HepG2 (cell line): ENCODE data around the gene CCNYL1. TPM values are rescaled to one million over a fixed set of nuclear protein-coding genes. Genes with fewer than 3 reads are reported as not detected.

ENCODE experiments used
- ATAC-seq: fragments of 200-7000 bp; cut with Tn5 transposase; 3 replicates; pipeline ENCODE4 v1.9.1; 2020; ENCODE audit warnings: mild to moderate bottlenecking, moderate library complexity
- BruUV-seq: library from RNA; stranded (reverse); fragments of 400-500 nt; replicated peaks from 2 replicates; lab custom pipeline; 2021; lab: Mats Ljungman, UMichigan
- CTCF ChIA-PET: fragments of 300-600 bp; formaldehyde crosslinking; extraction: SDS; loops from one replicate; lab custom pipeline; 2021; ENCODE audit warnings: low total read pairs, inconsistent platforms, low intra/inter-chr PET ratio; lab: Yijun Ruan, JAX
- POLR2A ChIA-PET: fragments of 350-600 bp; sonication (Branson Sonifier 250); formaldehyde crosslinking; loops from one replicate; lab custom pipeline; 2020; ENCODE audit warnings: antibody characterized with exemption, inconsistent platforms; lab: Yijun Ruan, JAX
- DNase-seq: peaks from one replicate; pipeline ENCODE4 v3.0.0-alpha.2; 2015; ENCODE audit warnings: low spot score
- FAIRE-seq: peaks from 3 replicates; lab custom pipeline; 2011; peaks lifted over from hg19 to GRCh38; lab: Jason Lieb, UNC
- H2AFZ ChIP-seq: one replicate; pipeline ENCODE4 v1.6.1; 2011; ENCODE audit warnings: low read length, inconsistent platforms
- H3K27ac ChIP-seq: fragments of 300-600 bp; 3 replicates; pipeline ENCODE4 v1.8.0; 2011; ENCODE audit warnings: mixed run types, mild to moderate bottlenecking, mixed read lengths, low read length, inconsistent platforms; ENCODE audit not compliant: insufficient read depth; ENCODE audit errors: extremely low read length
- H3K27me3 ChIP-seq, 2 experiments: fragments of 200-600 bp in 1 of 2; 2 replicates in 1 of 2; 3 replicates in 1 of 2; pipeline versions ENCODE4 v1.6.0 to v1.8.0; 2011; ENCODE audit warnings: low read length in 2 of 2, mild to moderate bottlenecking in 2 of 2, moderate library complexity in 2 of 2, inconsistent platforms in 1 of 2; ENCODE audit not compliant: insufficient read depth in 2 of 2, control insufficient read depth in 1 of 2
- H3K36me3 ChIP-seq, 2 experiments: fragments of 200-600 bp in 1 of 2; replicated peaks in 1 of 2; 2 replicates in 1 of 2; 3 replicates in 1 of 2; pipeline versions ENCODE4 v1.5.1 to v1.8.0; 2011; ENCODE audit warnings: low read length in 2 of 2, inconsistent platforms in 1 of 2; ENCODE audit not compliant: insufficient read depth in 2 of 2, control insufficient read depth in 1 of 2
- H3K4me1 ChIP-seq: 2 replicates; pipeline ENCODE4 v1.5.1; 2012; ENCODE audit warnings: low read length, inconsistent platforms; ENCODE audit not compliant: insufficient read depth
- H3K4me2 ChIP-seq: 2 replicates; pipeline ENCODE4 v1.6.0; 2011; ENCODE audit warnings: low read depth, low read length, inconsistent platforms
- H3K4me3 ChIP-seq, 3 experiments: fragments of 200-600 bp in 1 of 3; sonication (generic), shearing (Covaris generic) in 1 of 3; replicated peaks in 1 of 3; 2 replicates each; pipeline ENCODE4 v1.5.1; 2011 to 2016; ENCODE audit warnings: low read length in 3 of 3, inconsistent platforms in 2 of 3, low read depth in 2 of 3, mild to moderate bottlenecking in 2 of 3, control low read depth in 1 of 3, mixed read lengths in 1 of 3; ENCODE audit not compliant: insufficient read depth in 1 of 3
- H3K79me2 ChIP-seq: one replicate; pipeline ENCODE4 v1.6.1; 2011; ENCODE audit warnings: low read length, inconsistent platforms; ENCODE audit not compliant: insufficient read depth
- H3K9ac ChIP-seq: 2 replicates; pipeline ENCODE4 v1.6.0; 2011; ENCODE audit warnings: mild to moderate bottlenecking, low read depth, low read length, inconsistent platforms; ENCODE audit not compliant: insufficient read depth
- H3K9me3 ChIP-seq: 2 replicates; pipeline ENCODE4 v1.5.1; 2012; ENCODE audit warnings: mild to moderate bottlenecking, low read length
- H4K20me1 ChIP-seq: 2 replicates; pipeline ENCODE4 v1.6.0; 2011; ENCODE audit warnings: inconsistent platforms, mild to moderate bottlenecking, low read length, moderate library complexity; ENCODE audit not compliant: insufficient read depth
- ELF3 ChIP-seq: IDR thresholded peaks from 2 replicates; pipeline ENCODE4 v1.6.1; 2016; ENCODE audit warnings: missing genetic modification reagents, missing compliant biosample characterization
- SAFB2 ChIP-seq: sonication (generic); formaldehyde crosslinking; IDR thresholded peaks from 2 replicates; pipeline ENCODE4 v1.5.1; 2020; ENCODE audit warnings: missing genetic modification reagents, low read depth, mild to moderate bottlenecking, borderline replicate concordance
- SIN3B ChIP-seq: fragments of 150-350 bp; IDR thresholded peaks from 2 replicates; pipeline ENCODE4 v1.6.1; 2014; ENCODE audit warnings: low read length
- SP5 ChIP-seq: IDR thresholded peaks from 2 replicates; pipeline ENCODE4 v1.6.1; 2016; ENCODE audit warnings: low read depth, borderline replicate concordance
- ZBTB20 ChIP-seq: sonication (generic); formaldehyde crosslinking; IDR thresholded peaks from 2 replicates; pipeline ENCODE4 v1.8.1; 2023; ENCODE audit warnings: missing genetic modification reagents, low read depth, mild to moderate bottlenecking, borderline replicate concordance
- ZNF274 ChIP-seq: sonication (generic); formaldehyde crosslinking; IDR thresholded peaks from 2 replicates; pipeline ENCODE4 v1.5.1; 2020; ENCODE audit warnings: mild to moderate bottlenecking, missing genetic modification reagents
- ZNF30 ChIP-seq: sonication (generic); formaldehyde crosslinking; IDR thresholded peaks from 2 replicates; pipeline ENCODE4 v1.5.0; 2020; ENCODE audit warnings: mild to moderate bottlenecking, missing genetic modification reagents
- ZNF816 ChIP-seq: sonication (generic); formaldehyde crosslinking; IDR thresholded peaks from 2 replicates; pipeline ENCODE4 v1.8.0; 2022; ENCODE audit warnings: missing genetic modification reagents, mild to moderate bottlenecking, borderline replicate concordance
- WGBS: methylation state at CpG from one replicate; pipeline ENCODE4 v1.1.6; 2017; ENCODE audit warnings: low lambda C conversion rate; 5-methylcytosine and 5-hydroxymethylcytosine counted together
- in situ Hi-C: cut with HindIII; loops from 2 replicates; pipeline ENCODE4 v1.10.0; 2017; ENCODE audit warnings: low pct_unique_long_range_greater_than_20kb; ENCODE audit not compliant: extremely low pct_ligation_motif_present
- intact Hi-C: fragments of 100-400 bp; cut with micrococcal nuclease; formaldehyde crosslinking; loops from one replicate; pipeline ENCODE4 v1.10.0; 2022; ENCODE audit not compliant: unreplicated experiment
- polyA plus RNA-seq, 8 experiments: library from polyadenylated mRNA; depleted of rRNA in 3 of 8; stranded (reverse) in 7 of 8; unstranded in 1 of 8; fragments of >200 nt; fragmentation: Illumina TruSeq in 4 of 8; extraction: Trizol in 4 of 8; gene quantifications; 2 replicates each; pipeline versions ENCODE4 v1.2.1 to v1.2.3, GENCODE V29; 2011 to 2016; ENCODE audit warnings: low read depth in 4 of 8, missing spikeins in 1 of 8, mixed read lengths in 1 of 8; ENCODE audit not compliant: insufficient read depth in 1 of 8
- total RNA-seq, 5 experiments: library from RNA; depleted of rRNA; stranded (reverse); fragments of >200 nt; fragmentation: Illumina TruSeq; extraction: Trizol; gene quantifications; 2 replicates each; pipeline ENCODE4 v1.2.3, GENCODE V29; 2016; ENCODE audit warnings: low read depth in 1 of 5
- TF ChIP-seq, protein P1 (sequence below): IDR thresholded peaks from 2 replicates; pipeline ENCODE4 v1.6.1; 2018; ENCODE audit warnings: missing genetic modification reagents, mild to moderate bottlenecking, missing compliant biosample characterization
- TF ChIP-seq, protein P2 (sequence below): IDR thresholded peaks from 2 replicates; pipeline ENCODE4 v1.6.1; 2016; ENCODE audit warnings: mild to moderate bottlenecking, missing biosample characterization, missing genetic modification reagents
- TF ChIP-seq, protein P3 (sequence below): sonication (generic); formaldehyde crosslinking; IDR thresholded peaks from 2 replicates; pipeline ENCODE4 v1.4.0; 2020; ENCODE audit warnings: missing genetic modification reagents, borderline replicate concordance
- TF ChIP-seq, protein P4 (sequence below): sonication (generic); formaldehyde crosslinking; IDR thresholded peaks from 2 replicates; pipeline ENCODE4 v1.4.0; 2020; ENCODE audit warnings: missing genetic modification reagents
- TF ChIP-seq, protein P5 (sequence below): sonication (generic); formaldehyde crosslinking; IDR thresholded peaks from 2 replicates; pipeline ENCODE4 v1.5.1; 2020; ENCODE audit warnings: missing genetic modification reagents, mild to moderate bottlenecking, borderline replicate concordance

CCNYL1 gene
- total and polyA plus RNA-seq, 2 of the 13 experiments (the other 11 are each of a cell fraction or from before 2014, with no cell fraction given): 12.5 to 16.2 TPM

DNA sequence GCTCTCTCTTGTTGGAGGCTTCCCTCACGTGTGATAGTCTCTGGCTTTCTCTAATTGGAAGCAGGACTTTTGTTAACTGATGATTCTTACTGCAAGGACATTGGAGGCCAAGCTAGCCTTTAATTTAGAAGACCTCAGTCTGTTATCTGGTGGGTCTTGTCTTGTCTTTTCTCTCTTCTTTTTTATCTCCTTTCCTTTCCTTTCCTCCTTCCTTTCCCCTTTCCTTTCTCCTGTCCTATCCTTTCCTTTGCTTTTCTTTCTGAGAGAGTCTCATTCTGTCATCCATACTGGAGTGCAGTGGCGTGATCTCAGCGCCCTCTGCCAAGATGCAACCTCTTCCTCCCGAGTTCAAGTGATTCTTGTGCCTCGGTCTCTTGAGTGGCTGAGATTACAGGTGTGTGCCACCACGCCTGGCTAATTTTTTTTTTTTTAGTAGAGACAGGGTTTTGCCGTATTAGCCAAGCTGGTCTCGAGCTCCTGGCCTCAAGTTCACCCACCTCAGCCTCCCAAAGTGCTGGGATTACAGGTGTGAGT, 18.1 kb downstream of the CCNYL1 start:
- Histone ChIP-seq H3K9ac (no peak overlapping the region), H4K20me1 (no peaks in the 10 kb centered on the region), H3K4me3 (no peak overlapping the region), H2AFZ (no peak overlapping the region), H3K36me3 (peaks cover 5 to 26% of the 10 kb centered on the region in 2 experiments; a peak in 4 of 5 replicates), H3K4me1 (peaks cover 29% of the 10 kb centered on the region), H3K27ac (no peak overlapping the region), H3K9me3 (no peaks in the 10 kb centered on the region), H3K27me3 (no peaks in the 10 kb centered on the region), H3K4me2 (no peak overlapping the region), H3K79me2 (peaks cover 2% of the 10 kb centered on the region)
- WGBS: 96% methylated on average over 8 of the region's 8 CpGs
- FAIRE-seq (no peak), DNase-seq (no peak), ATAC-seq (no peak)
- TF ChIP-seq, protein P1, sequence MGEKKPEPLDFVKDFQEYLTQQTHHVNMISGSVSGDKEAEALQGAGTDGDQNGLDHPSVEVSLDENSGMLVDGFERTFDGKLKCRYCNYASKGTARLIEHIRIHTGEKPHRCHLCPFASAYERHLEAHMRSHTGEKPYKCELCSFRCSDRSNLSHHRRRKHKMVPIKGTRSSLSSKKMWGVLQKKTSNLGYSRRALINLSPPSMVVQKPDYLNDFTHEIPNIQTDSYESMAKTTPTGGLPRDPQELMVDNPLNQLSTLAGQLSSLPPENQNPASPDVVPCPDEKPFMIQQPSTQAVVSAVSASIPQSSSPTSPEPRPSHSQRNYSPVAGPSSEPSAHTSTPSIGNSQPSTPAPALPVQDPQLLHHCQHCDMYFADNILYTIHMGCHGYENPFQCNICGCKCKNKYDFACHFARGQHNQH (CRISPR knock-in tag): no peak
- no peak for TF ChIP-seq ZNF816 (CRISPR knock-in tag)
- no peak for TF ChIP-seq SAFB2 (CRISPR knock-in tag)
- no peak for TF ChIP-seq ZNF274 (CRISPR knock-in tag)
- TF ChIP-seq ZNF30 (CRISPR knock-in tag): no peak
- TF ChIP-seq, protein P2, sequence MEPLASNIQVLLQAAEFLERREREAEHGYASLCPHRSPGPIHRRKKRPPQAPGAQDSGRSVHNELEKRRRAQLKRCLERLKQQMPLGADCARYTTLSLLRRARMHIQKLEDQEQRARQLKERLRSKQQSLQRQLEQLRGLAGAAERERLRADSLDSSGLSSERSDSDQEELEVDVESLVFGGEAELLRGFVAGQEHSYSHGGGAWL (CRISPR knock-in tag): no peak
- TF ChIP-seq SIN3B: no peak
- TF ChIP-seq, protein P3, sequence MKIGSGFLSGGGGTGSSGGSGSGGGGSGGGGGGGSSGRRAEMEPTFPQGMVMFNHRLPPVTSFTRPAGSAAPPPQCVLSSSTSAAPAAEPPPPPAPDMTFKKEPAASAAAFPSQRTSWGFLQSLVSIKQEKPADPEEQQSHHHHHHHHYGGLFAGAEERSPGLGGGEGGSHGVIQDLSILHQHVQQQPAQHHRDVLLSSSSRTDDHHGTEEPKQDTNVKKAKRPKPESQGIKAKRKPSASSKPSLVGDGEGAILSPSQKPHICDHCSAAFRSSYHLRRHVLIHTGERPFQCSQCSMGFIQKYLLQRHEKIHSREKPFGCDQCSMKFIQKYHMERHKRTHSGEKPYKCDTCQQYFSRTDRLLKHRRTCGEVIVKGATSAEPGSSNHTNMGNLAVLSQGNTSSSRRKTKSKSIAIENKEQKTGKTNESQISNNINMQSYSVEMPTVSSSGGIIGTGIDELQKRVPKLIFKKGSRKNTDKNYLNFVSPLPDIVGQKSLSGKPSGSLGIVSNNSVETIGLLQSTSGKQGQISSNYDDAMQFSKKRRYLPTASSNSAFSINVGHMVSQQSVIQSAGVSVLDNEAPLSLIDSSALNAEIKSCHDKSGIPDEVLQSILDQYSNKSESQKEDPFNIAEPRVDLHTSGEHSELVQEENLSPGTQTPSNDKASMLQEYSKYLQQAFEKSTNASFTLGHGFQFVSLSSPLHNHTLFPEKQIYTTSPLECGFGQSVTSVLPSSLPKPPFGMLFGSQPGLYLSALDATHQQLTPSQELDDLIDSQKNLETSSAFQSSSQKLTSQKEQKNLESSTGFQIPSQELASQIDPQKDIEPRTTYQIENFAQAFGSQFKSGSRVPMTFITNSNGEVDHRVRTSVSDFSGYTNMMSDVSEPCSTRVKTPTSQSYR (CRISPR knock-in tag): no peak
- TF ChIP-seq, protein P4, sequence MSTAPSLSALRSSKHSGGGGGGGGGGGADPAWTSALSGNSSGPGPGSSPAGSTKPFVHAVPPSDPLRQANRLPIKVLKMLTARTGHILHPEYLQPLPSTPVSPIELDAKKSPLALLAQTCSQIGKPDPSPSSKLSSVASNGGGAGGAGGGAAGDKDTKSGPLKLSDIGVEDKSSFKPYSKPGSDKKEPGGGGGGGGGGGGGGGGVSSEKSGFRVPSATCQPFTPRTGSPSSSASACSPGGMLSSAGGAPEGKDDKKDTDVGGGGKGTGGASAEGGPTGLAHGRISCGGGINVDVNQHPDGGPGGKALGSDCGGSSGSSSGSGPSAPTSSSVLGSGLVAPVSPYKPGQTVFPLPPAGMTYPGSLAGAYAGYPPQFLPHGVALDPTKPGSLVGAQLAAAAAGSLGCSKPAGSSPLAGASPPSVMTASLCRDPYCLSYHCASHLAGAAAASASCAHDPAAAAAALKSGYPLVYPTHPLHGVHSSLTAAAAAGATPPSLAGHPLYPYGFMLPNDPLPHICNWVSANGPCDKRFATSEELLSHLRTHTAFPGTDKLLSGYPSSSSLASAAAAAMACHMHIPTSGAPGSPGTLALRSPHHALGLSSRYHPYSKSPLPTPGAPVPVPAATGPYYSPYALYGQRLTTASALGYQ: no peak
- TF ChIP-seq ELF3 (CRISPR knock-in tag): no peak
- TF ChIP-seq ZBTB20 (CRISPR knock-in tag): no peak
- TF ChIP-seq, protein P5, sequence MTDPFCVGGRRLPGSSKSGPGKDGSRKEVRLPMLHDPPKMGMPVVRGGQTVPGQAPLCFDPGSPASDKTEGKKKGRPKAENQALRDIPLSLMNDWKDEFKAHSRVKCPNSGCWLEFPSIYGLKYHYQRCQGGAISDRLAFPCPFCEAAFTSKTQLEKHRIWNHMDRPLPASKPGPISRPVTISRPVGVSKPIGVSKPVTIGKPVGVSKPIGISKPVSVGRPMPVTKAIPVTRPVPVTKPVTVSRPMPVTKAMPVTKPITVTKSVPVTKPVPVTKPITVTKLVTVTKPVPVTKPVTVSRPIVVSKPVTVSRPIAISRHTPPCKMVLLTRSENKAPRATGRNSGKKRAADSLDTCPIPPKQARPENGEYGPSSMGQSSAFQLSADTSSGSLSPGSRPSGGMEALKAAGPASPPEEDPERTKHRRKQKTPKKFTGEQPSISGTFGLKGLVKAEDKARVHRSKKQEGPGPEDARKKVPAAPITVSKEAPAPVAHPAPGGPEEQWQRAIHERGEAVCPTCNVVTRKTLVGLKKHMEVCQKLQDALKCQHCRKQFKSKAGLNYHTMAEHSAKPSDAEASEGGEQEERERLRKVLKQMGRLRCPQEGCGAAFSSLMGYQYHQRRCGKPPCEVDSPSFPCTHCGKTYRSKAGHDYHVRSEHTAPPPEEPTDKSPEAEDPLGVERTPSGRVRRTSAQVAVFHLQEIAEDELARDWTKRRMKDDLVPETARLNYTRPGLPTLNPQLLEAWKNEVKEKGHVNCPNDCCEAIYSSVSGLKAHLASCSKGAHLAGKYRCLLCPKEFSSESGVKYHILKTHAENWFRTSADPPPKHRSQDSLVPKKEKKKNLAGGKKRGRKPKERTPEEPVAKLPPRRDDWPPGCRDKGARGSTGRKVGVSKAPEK: no peak
- no peak for TF ChIP-seq SP5 (CRISPR knock-in tag)
- in situ Hi-C loops: loop anchor here (10.0 kb wide), 1 partner anchor 195 kb away; no protein-coding TSS in a partner anchor
- ChIA-PET POLR2A (interaction anchor here (1.5 to 5.3 kb wide), 2 partner anchors 18 to 21 kb away, joined by 3 to 28 read pairs; partner anchors contain the start of gene CCNYL1), CTCF (no interaction called here)
- no TSS peak for BruUV-seq
- intact Hi-C loops: no loop called here
